Measurements from ENCODE around the gene RASL12.
"Not testable (repeated sequence)": the region's sequence is repeated elsewhere in the genome, so short reads cannot be mapped to it uniquely, and the experiment has no call there.

Gene RASL12

GRCh38 chr15:65020419-65020818 lies 47.4 kb downstream of the RASL12 start:
- no peak for DNase-seq

- not testable (repeated sequence) for DNase-seq
Observed at GRCh38 chr15:65011198-65011597, 56.6 kb downstream of the RASL12 start.

DNA sequence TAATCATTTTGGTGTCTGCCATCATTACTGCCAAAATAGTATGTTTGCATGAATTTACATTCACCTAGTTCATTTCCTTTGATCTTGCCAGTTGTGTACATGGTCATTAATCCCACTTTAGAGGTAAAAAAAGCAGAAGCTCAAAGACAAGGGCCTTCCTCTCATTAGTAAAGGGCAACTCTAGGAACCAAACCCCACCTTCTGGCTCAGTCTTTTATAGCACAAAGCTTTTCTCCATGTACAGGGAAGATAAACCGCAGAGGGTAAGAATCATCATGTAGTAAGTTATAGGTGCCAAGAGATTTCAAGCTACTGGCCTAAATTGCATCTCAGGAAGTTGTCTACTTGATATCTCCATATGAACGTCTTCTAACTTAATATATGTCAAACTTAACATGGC lies 58.8 kb downstream of the RASL12 start:
- DNase-seq = no peak

DNA sequence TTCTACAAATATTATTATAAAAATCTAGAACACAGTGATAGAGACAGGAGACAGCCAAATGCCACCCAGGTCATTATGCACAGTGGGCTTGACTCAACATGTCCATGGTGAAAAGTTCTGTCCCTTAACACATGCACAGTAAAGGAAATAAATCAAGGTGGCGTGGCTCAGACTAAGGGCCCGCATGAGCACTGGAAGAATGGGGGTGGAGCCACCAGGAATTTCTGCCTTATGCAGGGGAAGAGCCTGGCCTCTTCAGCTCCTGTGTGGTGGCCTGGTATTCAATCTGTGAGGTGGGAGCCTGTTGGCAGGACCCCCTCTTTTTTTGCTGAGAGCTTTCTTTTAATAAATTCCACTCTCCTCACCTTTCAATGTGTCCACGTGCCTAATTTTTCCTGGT lies 60.9 kb downstream of the RASL12 start:
- no peak for DNase-seq

DNA sequence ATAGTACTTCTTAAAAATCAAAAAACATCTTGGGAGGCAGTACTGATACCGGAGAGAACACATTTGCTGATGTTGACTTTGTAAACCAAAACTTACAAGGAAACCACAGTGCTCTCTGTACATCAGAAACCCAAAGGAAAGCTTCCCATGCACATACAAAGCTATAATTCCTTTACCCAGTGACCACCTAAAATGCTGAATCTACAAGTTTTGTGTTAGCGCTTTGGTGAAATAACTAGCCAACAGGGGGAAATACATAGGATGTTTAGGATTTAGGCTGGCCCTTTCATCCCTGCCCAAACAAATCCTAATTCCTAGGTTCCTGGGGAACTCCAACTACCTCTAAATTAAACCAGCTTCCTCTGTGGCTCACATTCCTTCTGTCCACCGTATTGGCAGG lies 62.8 kb downstream of the RASL12 start:
- no peak for DNase-seq
